GM23338 (cell line): ENCODE data around the gene NWD2. TPM values are rescaled to one million over a fixed set of nuclear protein-coding genes. Genes with fewer than 3 reads are reported as not detected.

Experiments
- ATAC-seq: fragments of 200-7000 bp; cut with Tn5 transposase; 3 replicates; pipeline ENCODE4 v1.9.1; 2020
- DNase-seq: peaks from one replicate; pipeline ENCODE4 v3.0.0-alpha.2; 2015; ENCODE audit warnings: low spot score
- H2AFZ ChIP-seq: fragments of 200-600 bp; sonication (generic); 2 replicates; pipeline ENCODE4 v1.8.0; 2016; ENCODE audit warnings: antibody characterized with exemption, mild to moderate bottlenecking, moderate library complexity
- H3F3A ChIP-seq: fragments of 200-600 bp; sonication (generic); replicated peaks from 2 replicates; pipeline ENCODE4 v1.8.0; 2017; ENCODE audit warnings: antibody characterized with exemption, mixed run types, low read depth
- H3K27ac ChIP-seq: fragments of 200-600 bp; sonication (generic); 2 replicates; pipeline ENCODE4 v1.6.1; 2016; ENCODE audit warnings: low read depth
- H3K27me3 ChIP-seq: fragments of 200-600 bp; sonication (generic); 2 replicates; pipeline ENCODE4 v1.8.0; 2016; ENCODE audit warnings: mild to moderate bottlenecking, mixed run types, moderate library complexity; ENCODE audit not compliant: insufficient read depth
- H3K36me3 ChIP-seq: fragments of 200-600 bp; sonication (generic); 2 replicates; pipeline ENCODE4 v1.8.0; 2016; ENCODE audit warnings: mild to moderate bottlenecking; ENCODE audit not compliant: insufficient read depth
- H3K4me1 ChIP-seq: fragments of 200-600 bp; sonication (generic); 2 replicates; pipeline ENCODE4 v1.8.0; 2016; ENCODE audit warnings: mild to moderate bottlenecking, moderate library complexity; ENCODE audit not compliant: insufficient read depth
- H3K4me2 ChIP-seq: fragments of 200-600 bp; sonication (generic); 2 replicates; pipeline ENCODE4 v1.7.1; 2017; ENCODE audit warnings: mixed run types
- H3K4me3 ChIP-seq: fragments of 200-600 bp; sonication (generic); 2 replicates; pipeline ENCODE4 v1.6.1; 2016; ENCODE audit warnings: mixed run types
- H3K79me2 ChIP-seq: fragments of 200-600 bp; sonication (generic); replicated peaks from 2 replicates; pipeline ENCODE4 v1.8.0; 2017; ENCODE audit warnings: mild to moderate bottlenecking; ENCODE audit not compliant: insufficient read depth
- H3K9me2 ChIP-seq: fragments of 200-600 bp; sonication (generic); 2 replicates; pipeline ENCODE4 v1.8.0; 2017; ENCODE audit not compliant: insufficient read depth
- H4K20me1 ChIP-seq: fragments of 200-600 bp; sonication (generic); replicated peaks from 2 replicates; pipeline ENCODE4 v1.8.0; 2017; ENCODE audit warnings: mild to moderate bottlenecking; ENCODE audit not compliant: insufficient read depth
- H3K27ac Mint-ChIP-seq: 2 replicates; pipeline ENCODE4 v1.8.0; 2020; ENCODE audit warnings: inconsistent platforms, mild to moderate bottlenecking, moderate library complexity, mixed read lengths
- H3K27me3 Mint-ChIP-seq: 3 replicates; pipeline ENCODE4 v1.8.0; 2022; ENCODE audit warnings: low read depth, mild to moderate bottlenecking, moderate library complexity, mixed read lengths, inconsistent platforms; ENCODE audit not compliant: insufficient read depth, poor library complexity
- H3K36me3 Mint-ChIP-seq: 3 replicates; pipeline ENCODE4 v1.8.0; 2021; ENCODE audit warnings: low read depth, mild to moderate bottlenecking, inconsistent platforms, moderate library complexity, mixed read lengths
- H3K4me1 Mint-ChIP-seq: 3 replicates; pipeline ENCODE4 v1.8.0; 2020; ENCODE audit warnings: mild to moderate bottlenecking, inconsistent platforms, mixed read lengths
- H3K4me3 Mint-ChIP-seq: 3 replicates; pipeline ENCODE4 v1.8.0; 2021; ENCODE audit warnings: moderate library complexity, mild to moderate bottlenecking, inconsistent platforms, mixed read lengths
- H3K9me3 Mint-ChIP-seq: 3 replicates; pipeline ENCODE4 v1.8.0; 2020; ENCODE audit warnings: moderate library complexity, mild to moderate bottlenecking, inconsistent platforms, mixed read lengths
- EZH2 ChIP-seq: fragments of 200-600 bp; sonication (generic); IDR thresholded peaks from one replicate; pipeline ENCODE4 v1.8.0; 2017; ENCODE audit warnings: antibody characterized with exemption, mild to moderate bottlenecking, low read depth; ENCODE audit not compliant: unreplicated experiment
- REST ChIP-seq: IDR thresholded peaks from one replicate; pipeline ENCODE4 v1.6.1; 2018; ENCODE audit warnings: antibody characterized with exemption; ENCODE audit not compliant: unreplicated experiment
- STAT1 ChIP-seq: IDR thresholded peaks from one replicate; pipeline ENCODE4 v1.6.1; 2016; ENCODE audit warnings: antibody characterized with exemption; ENCODE audit not compliant: unreplicated experiment
- ZNF114 ChIP-seq: fragments of 250-450 bp; sonication (Bioruptor Pico); IDR thresholded peaks from 2 replicates; pipeline ENCODE4 v1.5.0; 2020; ENCODE audit warnings: mild to moderate bottlenecking, moderate library complexity
- polyA plus RNA-seq: library from polyadenylated mRNA; unstranded; fragments of >200 nt; fragmentation: Nextera tagmentation; extraction: Ambion mirVana; gene quantifications from 2 replicates; pipeline ENCODE4 v1.2.1, GENCODE V29; 2016
- total RNA-seq: library from RNA; depleted of rRNA; stranded (reverse); fragments of >200 nt; shearing (Covaris generic); gene quantifications from 2 replicates; pipeline ENCODE4 v1.2.3, GENCODE V29; 2014
- TF ChIP-seq, protein P1 (sequence below): IDR thresholded peaks from 2 replicates; pipeline ENCODE4 v1.6.1; 2016; ENCODE audit warnings: antibody characterized with exemption
- TF ChIP-seq, protein P2 (sequence below): fragments of 250-450 bp; sonication (Bioruptor Pico); IDR thresholded peaks from 2 replicates; pipeline ENCODE4 v1.5.0; 2020; ENCODE audit warnings: mild to moderate bottlenecking, moderate library complexity
- TF ChIP-seq, protein P3 (sequence below), 2 experiments: fragments of 200-600 bp in 1 of 2; sonication (generic) in 1 of 2; conservative IDR thresholded peaks; 2 replicates each; pipeline versions ENCODE4 v1.5.1 to v1.6.1; 2016 to 2017; ENCODE audit warnings: antibody characterized with exemption in 2 of 2, low read depth in 2 of 2, mild to moderate bottlenecking in 2 of 2, moderate library complexity in 1 of 2

The NWD2 gene
- total and polyA plus RNA-seq, 2 experiments from 2014 or later: 0.07 TPM; not detected in 1

DNA sequence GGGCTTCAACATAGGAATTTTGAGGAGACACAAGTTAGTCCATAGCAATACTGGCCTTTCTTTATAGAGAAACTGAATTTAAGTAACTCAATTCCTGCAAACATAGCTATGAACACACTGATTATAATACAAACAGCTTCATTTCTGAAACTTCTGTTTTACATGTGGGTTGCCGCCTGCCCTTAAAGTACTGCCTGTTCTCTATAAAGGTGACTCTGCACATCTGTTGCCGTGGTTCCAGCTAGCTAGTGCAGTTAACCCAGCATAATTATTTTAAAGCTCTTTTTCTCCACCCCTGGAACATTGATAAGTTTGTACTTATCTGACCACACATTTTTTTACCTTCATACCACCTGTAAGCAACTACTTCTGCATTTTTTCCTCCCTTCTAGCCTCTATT, 177.6 kb downstream of the NWD2 start:
- ATAC-seq: no peak

More for the DNA sequence above, 177.6 kb downstream of the NWD2 start:
- TF ChIP-seq, protein P1, sequence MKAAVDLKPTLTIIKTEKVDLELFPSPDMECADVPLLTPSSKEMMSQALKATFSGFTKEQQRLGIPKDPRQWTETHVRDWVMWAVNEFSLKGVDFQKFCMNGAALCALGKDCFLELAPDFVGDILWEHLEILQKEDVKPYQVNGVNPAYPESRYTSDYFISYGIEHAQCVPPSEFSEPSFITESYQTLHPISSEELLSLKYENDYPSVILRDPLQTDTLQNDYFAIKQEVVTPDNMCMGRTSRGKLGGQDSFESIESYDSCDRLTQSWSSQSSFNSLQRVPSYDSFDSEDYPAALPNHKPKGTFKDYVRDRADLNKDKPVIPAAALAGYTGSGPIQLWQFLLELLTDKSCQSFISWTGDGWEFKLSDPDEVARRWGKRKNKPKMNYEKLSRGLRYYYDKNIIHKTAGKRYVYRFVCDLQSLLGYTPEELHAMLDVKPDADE: no peak
- no peak for TF ChIP-seq STAT1
- TF ChIP-seq ZNF114: no peak
- no peak for TF ChIP-seq REST
- TF ChIP-seq, protein P2, sequence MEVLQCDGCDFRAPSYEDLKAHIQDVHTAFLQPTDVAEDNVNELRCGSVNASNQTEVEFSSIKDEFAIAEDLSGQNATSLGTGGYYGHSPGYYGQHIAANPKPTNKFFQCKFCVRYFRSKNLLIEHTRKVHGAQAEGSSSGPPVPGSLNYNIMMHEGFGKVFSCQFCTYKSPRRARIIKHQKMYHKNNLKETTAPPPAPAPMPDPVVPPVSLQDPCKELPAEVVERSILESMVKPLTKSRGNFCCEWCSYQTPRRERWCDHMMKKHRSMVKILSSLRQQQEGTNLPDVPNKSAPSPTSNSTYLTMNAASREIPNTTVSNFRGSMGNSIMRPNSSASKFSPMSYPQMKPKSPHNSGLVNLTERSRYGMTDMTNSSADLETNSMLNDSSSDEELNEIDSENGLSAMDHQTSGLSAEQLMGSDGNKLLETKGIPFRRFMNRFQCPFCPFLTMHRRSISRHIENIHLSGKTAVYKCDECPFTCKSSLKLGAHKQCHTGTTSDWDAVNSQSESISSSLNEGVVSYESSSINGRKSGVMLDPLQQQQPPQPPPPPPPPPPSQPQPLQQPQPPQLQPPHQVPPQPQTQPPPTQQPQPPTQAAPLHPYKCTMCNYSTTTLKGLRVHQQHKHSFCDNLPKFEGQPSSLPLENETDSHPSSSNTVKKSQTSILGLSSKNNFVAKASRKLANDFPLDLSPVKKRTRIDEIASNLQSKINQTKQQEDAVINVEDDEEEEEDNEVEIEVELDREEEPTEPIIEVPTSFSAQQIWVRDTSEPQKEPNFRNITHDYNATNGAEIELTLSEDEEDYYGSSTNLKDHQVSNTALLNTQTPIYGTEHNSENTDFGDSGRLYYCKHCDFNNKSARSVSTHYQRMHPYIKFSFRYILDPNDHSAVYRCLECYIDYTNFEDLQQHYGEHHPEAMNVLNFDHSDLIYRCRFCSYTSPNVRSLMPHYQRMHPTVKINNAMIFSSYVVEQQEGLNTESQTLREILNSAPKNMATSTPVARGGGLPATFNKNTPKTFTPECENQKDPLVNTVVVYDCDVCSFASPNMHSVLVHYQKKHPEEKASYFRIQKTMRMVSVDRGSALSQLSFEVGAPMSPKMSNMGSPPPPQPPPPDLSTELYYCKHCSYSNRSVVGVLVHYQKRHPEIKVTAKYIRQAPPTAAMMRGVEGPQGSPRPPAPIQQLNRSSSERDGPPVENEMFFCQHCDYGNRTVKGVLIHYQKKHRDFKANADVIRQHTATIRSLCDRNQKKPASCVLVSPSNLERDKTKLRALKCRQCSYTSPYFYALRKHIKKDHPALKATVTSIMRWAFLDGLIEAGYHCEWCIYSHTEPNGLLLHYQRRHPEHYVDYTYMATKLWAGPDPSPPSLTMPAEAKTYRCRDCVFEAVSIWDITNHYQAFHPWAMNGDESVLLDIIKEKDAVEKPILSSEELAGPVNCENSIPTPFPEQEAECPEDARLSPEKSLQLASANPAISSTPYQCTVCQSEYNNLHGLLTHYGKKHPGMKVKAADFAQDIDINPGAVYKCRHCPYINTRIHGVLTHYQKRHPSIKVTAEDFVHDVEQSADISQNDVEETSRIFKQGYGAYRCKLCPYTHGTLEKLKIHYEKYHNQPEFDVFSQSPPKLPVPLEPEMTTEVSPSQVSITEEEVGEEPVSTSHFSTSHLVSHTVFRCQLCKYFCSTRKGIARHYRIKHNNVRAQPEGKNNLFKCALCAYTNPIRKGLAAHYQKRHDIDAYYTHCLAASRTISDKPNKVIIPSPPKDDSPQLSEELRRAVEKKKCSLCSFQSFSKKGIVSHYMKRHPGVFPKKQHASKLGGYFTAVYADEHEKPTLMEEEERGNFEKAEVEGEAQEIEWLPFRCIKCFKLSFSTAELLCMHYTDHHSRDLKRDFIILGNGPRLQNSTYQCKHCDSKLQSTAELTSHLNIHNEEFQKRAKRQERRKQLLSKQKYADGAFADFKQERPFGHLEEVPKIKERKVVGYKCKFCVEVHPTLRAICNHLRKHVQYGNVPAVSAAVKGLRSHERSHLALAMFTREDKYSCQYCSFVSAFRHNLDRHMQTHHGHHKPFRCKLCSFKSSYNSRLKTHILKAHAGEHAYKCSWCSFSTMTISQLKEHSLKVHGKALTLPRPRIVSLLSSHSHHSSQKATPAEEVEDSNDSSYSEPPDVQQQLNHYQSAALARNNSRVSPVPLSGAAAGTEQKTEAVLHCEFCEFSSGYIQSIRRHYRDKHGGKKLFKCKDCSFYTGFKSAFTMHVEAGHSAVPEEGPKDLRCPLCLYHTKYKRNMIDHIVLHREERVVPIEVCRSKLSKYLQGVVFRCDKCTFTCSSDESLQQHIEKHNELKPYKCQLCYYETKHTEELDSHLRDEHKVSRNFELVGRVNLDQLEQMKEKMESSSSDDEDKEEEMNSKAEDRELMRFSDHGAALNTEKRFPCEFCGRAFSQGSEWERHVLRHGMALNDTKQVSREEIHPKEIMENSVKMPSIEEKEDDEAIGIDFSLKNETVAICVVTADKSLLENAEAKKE (CRISPR knock-in tag): no peak
- TF ChIP-seq, protein P3, sequence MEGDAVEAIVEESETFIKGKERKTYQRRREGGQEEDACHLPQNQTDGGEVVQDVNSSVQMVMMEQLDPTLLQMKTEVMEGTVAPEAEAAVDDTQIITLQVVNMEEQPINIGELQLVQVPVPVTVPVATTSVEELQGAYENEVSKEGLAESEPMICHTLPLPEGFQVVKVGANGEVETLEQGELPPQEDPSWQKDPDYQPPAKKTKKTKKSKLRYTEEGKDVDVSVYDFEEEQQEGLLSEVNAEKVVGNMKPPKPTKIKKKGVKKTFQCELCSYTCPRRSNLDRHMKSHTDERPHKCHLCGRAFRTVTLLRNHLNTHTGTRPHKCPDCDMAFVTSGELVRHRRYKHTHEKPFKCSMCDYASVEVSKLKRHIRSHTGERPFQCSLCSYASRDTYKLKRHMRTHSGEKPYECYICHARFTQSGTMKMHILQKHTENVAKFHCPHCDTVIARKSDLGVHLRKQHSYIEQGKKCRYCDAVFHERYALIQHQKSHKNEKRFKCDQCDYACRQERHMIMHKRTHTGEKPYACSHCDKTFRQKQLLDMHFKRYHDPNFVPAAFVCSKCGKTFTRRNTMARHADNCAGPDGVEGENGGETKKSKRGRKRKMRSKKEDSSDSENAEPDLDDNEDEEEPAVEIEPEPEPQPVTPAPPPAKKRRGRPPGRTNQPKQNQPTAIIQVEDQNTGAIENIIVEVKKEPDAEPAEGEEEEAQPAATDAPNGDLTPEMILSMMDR (conservative IDR thresholded peaks at IDR 0.05; ENCODE audit: low read depth in 2 of 2): no peak
- no peak for TF ChIP-seq EZH2
- H3K36me3 ChIP-seq: no peaks in the 10 kb centered on the region
- H3K36me3 Mint-ChIP-seq: no peaks in the 10 kb centered on the region
- H3K27ac Mint-ChIP-seq: no peak overlapping the region
- DNase-seq: no peak
- H3K4me2 ChIP-seq: no peak overlapping the region
- H3K4me3 Mint-ChIP-seq: no peak overlapping the region
- no peak overlapping the region for H2AFZ ChIP-seq
- H3K27me3 Mint-ChIP-seq: no peaks in the 10 kb centered on the region
- no peaks in the 10 kb centered on the region for H3K4me1 Mint-ChIP-seq
- H3K27me3 ChIP-seq: no peaks in the 10 kb centered on the region
- H3K27ac ChIP-seq: no peak overlapping the region
- H3K4me1 ChIP-seq: no peaks in the 10 kb centered on the region
- no peaks in the 10 kb centered on the region for H3F3A ChIP-seq
- no peak overlapping the region for H3K4me3 ChIP-seq
- H4K20me1 ChIP-seq: no peaks in the 10 kb centered on the region
- no peaks in the 10 kb centered on the region for H3K9me2 ChIP-seq
- no peaks in the 10 kb centered on the region for H3K79me2 ChIP-seq
- H3K9me3 Mint-ChIP-seq: no peaks in the 10 kb centered on the region; the same call in 2 of the 3 replicates
